Astrocyte of the cerebellum (primary cell): ENCODE data around the gene PAN2.

Experiments used
- DNase-seq: peaks from one replicate; pipeline ENCODE4 v3.0.0-alpha.2; 2011; ENCODE audit warnings: low read depth
- H3K4me3 ChIP-seq: 2 replicates; pipeline ENCODE4 v1.5.1; 2011; ENCODE audit warnings: mild to moderate bottlenecking, low read depth, low read length, moderate library complexity
- in situ Hi-C: cut with HindIII; loops from 2 replicates; pipeline ENCODE4 v1.10.0; 2017; ENCODE audit warnings: low sequenced_read_pairs
- TF ChIP-seq, protein P1 (sequence below): IDR thresholded peaks from 2 replicates; pipeline ENCODE4 v1.5.1; 2012; ENCODE audit warnings: low read length, low read depth, moderate library complexity, mild to moderate bottlenecking; ENCODE audit errors: missing control alignments

The PAN2 gene

DNA sequence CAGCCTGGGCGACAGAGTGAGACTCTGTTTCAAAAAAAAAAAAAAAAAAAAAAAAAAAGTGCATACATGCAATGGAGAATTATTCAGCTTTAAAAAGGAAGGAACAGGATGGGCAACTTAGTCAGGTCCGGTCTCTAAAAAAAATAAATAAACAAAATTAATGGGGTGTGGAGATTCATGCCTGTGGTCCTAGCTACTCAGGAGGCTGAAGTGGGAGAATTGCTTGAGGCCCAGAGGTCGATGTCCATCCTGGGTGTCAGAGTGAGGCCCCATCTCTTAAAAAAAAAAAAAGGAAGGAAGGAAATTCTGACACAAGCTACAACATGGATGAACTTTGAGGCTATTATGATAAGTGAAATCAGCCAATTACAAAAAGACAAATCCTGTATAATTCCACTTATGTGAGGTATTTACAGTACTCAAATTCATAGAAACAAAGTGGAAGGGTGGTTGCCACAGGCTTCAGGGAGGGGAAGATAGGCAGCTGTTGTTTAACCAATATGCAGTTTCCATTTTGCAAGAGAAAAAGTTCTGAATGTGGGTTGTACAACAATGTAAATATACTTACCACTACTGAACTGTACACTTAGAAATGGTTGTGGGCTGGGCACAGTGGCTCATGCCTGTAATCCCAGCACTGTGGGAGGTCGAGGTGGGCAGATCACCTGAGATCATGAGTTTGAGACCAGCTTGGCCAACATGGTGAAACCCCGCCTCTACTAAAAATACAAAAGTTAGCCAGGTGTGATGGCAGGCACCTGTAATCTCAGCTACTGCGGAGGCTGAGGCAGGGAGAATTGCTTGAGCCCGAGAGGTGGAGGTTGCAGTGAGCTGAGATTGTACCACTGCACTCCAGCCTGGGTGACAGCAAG, 41.2 kb upstream of the PAN2 start:
- in situ Hi-C loops: loop anchor here (25.0 kb wide), 1 partner anchor 87 kb away; the partner anchor contains the start of genes MIP and SPRYD4
- H3K4me3 ChIP-seq: no peak overlapping the region
- no peak for DNase-seq
- TF ChIP-seq, protein P1, sequence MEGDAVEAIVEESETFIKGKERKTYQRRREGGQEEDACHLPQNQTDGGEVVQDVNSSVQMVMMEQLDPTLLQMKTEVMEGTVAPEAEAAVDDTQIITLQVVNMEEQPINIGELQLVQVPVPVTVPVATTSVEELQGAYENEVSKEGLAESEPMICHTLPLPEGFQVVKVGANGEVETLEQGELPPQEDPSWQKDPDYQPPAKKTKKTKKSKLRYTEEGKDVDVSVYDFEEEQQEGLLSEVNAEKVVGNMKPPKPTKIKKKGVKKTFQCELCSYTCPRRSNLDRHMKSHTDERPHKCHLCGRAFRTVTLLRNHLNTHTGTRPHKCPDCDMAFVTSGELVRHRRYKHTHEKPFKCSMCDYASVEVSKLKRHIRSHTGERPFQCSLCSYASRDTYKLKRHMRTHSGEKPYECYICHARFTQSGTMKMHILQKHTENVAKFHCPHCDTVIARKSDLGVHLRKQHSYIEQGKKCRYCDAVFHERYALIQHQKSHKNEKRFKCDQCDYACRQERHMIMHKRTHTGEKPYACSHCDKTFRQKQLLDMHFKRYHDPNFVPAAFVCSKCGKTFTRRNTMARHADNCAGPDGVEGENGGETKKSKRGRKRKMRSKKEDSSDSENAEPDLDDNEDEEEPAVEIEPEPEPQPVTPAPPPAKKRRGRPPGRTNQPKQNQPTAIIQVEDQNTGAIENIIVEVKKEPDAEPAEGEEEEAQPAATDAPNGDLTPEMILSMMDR: no peak

- no peak overlapping the region for H3K4me3 ChIP-seq
- in situ Hi-C loops: loop anchor here (25.0 kb wide), 1 partner anchor 89 kb away; the partner anchor contains the start of genes MIP and SPRYD4
- TF ChIP-seq, protein P1: no peak
- DNase-seq: no peak
Observed at GRCh38 chr12:56373515-56373914, 39.7 kb upstream of the PAN2 start.

DNA sequence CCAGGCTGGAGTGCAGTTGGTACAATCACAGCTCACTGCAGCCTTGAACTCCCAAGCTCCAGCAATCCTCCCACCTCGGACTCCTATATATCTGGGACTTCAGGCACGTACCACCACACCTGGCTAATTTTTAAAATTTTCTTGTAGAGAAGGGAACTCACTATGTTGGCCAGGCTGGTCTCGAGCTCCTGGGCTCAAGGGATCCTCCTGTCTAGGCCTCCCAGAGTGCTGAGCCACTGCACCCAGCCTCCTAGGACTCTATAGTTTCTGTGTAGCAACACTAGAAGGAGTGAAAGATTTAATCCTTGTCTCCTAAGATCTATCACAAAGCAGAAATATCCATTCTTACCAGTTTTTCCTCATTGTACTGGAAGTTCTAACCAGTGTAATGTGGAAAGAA, 33.1 kb upstream of the PAN2 start:
- TF ChIP-seq, protein P1: no peak
- H3K4me3 ChIP-seq: no peak overlapping the region
- DNase-seq: no peak
- in situ Hi-C loops: loop anchor here (25.0 kb wide), 1 partner anchor 95 kb away; the partner anchor contains the start of genes MIP and SPRYD4

DNA sequence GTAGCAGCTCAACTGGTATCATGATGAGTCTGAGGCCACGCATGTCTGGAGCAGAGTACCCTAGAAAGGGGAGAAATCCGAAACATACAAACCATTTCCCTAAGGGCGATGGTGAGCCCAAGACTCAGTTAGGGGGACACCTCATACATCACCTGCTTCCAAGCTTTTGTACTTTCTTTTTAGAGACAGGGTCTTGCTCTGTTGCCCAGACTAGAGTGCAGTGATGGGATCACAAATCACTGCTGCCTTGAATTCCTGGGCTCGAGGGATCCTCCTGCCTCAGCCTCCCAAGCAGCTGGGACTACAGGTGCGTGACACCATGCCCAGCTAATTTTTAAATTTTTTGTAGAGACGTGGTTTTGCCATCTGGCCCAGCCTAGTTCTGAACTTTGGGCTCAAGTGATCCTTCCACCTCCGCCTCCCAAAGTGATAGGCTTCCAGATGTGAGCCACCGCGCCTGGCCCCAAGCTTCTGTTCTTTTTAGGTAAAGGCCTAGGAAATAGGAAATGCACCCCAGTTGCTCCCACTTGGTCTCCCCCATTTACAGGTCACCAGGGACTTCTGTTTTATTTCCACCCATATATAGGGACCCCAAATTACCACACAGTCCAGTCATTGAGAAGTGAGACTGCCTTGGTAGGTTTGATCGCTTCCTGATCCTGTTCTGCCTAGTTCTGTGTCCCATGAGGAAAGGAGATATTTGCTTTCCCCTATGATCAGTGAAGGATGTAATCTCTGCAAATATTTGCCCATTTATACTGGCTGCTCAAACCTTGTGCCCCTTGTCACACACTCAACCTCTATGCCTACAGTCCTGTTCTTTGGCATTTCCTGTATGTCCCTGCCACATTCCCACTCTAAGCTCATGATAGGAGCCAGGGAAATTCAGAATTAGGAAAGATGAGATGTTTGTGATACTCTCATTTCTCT, 28.6 kb upstream of the PAN2 start, which contains the start of gene APOF:
Gene APOF (minus strand): TSS at position 728 of the 930 bp plus-strand sequence. CDS start 112 bp downstream, at position 616.
- TF ChIP-seq, protein P1: no peak
- in situ Hi-C loops: loop anchor here (25.0 kb wide), 1 partner anchor 100 kb away; the partner anchor contains the start of genes MIP and SPRYD4
- no peak for DNase-seq
- H3K4me3 ChIP-seq: no peak within 1 kb of the TSS

GRCh38 chr12:56361487-56362129, 27.8 kb upstream of the PAN2 start:
- H3K4me3 ChIP-seq: no peak overlapping the region
- DNase-seq: no peak
- TF ChIP-seq, protein P1: no peak
- in situ Hi-C loops: loop anchor here (25.0 kb wide), 1 partner anchor 101 kb away; the partner anchor contains the start of genes MIP and SPRYD4
